Measurements from ENCODE around the gene OR6P1.

The OR6P1 gene, protein sequence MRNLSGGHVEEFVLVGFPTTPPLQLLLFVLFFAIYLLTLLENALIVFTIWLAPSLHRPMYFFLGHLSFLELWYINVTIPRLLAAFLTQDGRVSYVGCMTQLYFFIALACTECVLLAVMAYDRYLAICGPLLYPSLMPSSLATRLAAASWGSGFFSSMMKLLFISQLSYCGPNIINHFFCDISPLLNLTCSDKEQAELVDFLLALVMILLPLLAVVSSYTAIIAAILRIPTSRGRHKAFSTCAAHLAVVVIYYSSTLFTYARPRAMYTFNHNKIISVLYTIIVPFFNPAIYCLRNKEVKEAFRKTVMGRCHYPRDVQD

DNA sequence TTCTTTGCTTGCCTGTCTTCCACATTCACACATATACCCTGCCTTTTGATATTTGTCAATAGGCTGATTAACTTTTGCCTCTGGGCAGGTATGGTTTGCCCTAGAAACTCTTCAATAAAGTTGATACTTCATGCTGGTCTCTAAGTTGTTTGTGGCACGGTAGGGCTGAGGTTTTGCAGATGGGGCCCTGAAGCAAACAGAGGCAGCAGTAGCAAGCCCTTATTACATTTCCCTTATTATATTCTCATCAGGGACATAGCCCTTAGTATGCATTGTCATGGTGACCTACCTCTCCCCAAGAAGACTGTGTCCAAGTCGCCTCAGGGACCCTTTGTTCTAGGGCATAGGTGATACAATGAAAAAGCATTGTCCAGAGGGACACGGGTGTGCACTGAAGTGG, at the start of gene OR6P1:
TSS of gene OR6P1 (minus strand) at position 101 of the 400 bp plus-strand sequence. CDS start 6,976 bp downstream, outside the sequence.
- DNase-seq: no peak

GRCh38 chr1:158613764-158614163, 43.4 kb upstream of the OR6P1 start:
- no peak for DNase-seq

- DNase-seq: no peak
Measured at GRCh38 chr1:158611916-158612315, 41.5 kb upstream of the OR6P1 start.

- DNase-seq: no peak
Measured at GRCh38 chr1:158607296-158607695, 36.9 kb upstream of the OR6P1 start.

DNA sequence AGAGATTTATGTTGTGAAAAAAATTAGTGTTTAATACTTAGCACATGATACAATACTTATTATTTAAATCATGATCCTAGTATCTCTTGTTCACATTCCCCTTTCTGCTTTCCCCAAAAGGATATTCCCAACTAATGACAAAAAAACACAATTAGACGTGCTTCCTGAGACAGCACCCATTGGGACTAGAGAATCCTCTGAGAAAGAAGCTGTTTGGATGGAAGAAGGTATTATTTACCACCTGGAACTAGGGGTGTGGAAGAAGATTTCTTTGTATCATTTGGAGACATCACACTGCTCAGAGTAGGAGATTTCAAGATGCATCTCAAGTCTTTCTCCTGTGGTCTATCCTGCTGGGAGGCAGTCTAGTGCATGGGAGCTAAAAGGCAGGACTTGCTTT, 34.6 kb upstream of the OR6P1 start, which contains the start of gene OR10Z1:
TSS of gene OR10Z1 (plus strand) at position 301 of the 400 bp plus-strand sequence. CDS start 1,171 bp downstream, outside the sequence.
- DNase-seq: no peak

GRCh38 chr1:158600735-158601134, 30.4 kb upstream of the OR6P1 start:
- DNase-seq: no peak

- DNase-seq: no peak
Measured at GRCh38 chr1:158586942-158587341, 16.6 kb upstream of the OR6P1 start.

DNA sequence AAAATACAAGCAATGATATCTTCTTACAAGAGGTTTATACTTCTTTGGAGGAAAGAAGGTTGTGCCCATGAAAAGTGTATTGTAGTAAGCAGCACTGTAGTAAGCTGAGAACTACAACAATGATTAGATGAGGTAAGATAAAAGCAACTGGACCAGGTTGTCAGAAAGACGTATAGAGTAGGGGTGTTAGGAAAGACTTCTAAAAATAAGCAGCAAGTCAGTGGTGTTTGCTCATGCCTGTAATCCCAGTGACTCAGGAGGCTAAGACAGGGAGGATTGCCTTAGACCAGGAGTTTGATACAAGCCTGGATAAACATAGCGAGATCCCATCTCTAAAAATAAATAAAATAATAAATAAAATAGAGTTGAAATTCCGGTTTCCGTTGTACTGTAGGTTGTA, 13.6 kb upstream of the OR6P1 start:
- DNase-seq: no peak

DNA sequence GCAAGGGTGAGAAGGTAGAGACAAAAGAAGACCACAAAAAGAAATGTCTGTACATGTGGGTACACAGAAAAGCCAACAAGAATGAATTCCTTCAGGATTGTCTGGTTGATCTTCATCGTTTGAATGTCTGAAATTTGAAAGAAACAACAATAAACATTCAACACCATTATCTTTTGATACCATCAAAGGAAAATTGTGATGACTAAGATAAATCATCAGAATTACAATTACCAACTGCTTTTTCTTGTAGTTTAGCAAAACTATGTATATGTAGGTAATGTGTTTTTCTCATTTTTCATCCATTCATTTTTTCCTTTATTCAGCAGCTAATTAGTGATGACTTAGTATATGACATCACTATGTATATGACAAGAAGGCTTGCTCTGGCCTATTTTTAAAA, 9.4 kb upstream of the OR6P1 start, which contains the start of gene OR10X1:
TSS of gene OR10X1 (minus strand) at position 167 of the 400 bp plus-strand sequence. CDS start at position 167, 0 bp downstream.
- no peak for DNase-seq

DNA sequence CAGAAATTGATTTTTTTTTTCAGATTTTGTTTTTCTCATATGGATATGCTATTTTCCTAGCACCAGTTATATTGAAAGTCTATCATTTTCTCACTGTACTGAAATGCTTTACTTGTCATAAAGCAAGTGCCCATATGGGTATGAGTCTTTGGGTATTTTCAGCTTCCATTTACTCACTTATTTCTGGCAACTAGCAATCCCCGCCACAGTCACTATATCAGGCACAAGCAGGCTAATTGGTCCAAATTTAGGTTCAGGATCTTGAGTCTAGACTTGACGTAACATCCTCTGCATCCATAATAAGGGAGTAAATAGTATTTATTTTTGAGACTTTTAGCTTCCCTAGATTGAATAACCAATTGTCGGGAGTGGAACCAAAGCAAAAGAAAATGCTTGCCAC, 7.2 kb upstream of the OR6P1 start:
- no peak for DNase-seq

- DNase-seq: no peak
Measured at GRCh38 chr1:158572226-158572625, 1.8 kb upstream of the OR6P1 start.

DNA sequence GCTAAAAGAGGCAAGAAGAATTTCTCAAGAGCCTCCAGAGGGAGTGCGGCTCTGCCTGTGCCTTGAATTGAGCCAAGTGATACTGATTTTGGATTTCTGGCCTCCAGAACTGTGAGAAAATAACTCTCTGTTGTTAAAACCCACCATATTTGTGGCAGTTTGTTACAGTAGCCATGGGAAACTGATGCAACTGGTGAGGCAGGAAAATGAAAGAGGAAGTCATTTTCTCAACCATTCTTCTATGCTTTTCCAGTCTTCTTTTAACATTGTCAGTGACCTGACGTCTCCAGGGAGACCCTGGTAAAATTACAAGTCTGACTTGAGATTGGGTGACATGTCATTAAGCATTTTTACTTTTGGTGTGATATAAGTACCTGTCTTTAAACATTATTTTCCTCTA, 5.8 kb downstream of the OR6P1 start:
- no peak for DNase-seq

GRCh38 chr1:158563853-158564252, 6.5 kb downstream of the OR6P1 start:
- no peak for DNase-seq

GRCh38 chr1:158559696-158560095, 10.7 kb downstream of the OR6P1 start:
- DNase-seq: no peak

GRCh38 chr1:158554352-158554751, 16.0 kb downstream of the OR6P1 start, which contains the start of gene OR6Y1:
OR6Y1 (minus strand) TSS chr1:158554405; CDS start chr1:158548105, 6,300 bp downstream.
- DNase-seq: no peak

DNA sequence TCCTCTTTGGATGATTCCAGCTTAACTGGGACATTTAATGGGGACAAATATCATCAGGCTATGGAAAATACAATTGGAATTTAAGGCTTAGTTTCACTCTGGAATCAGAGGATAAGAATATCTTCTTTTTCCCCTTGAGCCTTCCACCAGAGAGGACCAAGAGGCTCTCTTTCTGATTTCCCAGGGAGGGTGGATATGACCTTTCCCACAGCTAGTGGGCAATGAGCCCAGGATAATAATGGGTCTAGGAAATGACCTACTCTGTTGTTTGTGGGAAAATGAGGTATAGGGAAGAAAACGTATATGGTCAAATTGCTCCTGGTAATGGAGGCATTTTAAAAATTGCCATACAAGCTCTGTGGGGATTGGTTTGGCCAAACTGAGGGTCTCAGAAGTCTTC, 18.1 kb downstream of the OR6P1 start:
- no peak for DNase-seq

GRCh38 chr1:158547533-158547932, 22.8 kb downstream of the OR6P1 start:
- no peak for DNase-seq

- DNase-seq: no peak
Measured at GRCh38 chr1:158537609-158538008, 32.8 kb downstream of the OR6P1 start.

DNA sequence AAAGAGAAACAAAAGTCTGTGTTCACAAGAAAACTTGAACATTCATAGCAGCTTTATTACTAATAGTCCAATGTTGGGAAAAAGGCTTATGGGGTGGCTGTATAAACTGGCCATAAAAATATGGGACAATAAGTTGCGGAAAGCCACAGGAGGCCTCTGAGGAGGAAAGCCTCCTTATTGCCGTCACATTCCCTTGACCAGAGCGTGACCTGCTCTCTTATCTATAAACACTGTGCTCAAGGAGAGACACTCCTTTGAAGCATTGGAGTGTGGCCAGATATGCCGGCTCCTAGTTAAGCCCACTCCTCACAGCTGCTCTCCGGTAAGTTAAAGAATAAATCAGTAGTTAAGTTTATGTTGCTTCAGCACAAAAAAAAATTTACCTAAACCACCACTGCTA, 35.9 kb downstream of the OR6P1 start:
- no peak for DNase-seq

DNA sequence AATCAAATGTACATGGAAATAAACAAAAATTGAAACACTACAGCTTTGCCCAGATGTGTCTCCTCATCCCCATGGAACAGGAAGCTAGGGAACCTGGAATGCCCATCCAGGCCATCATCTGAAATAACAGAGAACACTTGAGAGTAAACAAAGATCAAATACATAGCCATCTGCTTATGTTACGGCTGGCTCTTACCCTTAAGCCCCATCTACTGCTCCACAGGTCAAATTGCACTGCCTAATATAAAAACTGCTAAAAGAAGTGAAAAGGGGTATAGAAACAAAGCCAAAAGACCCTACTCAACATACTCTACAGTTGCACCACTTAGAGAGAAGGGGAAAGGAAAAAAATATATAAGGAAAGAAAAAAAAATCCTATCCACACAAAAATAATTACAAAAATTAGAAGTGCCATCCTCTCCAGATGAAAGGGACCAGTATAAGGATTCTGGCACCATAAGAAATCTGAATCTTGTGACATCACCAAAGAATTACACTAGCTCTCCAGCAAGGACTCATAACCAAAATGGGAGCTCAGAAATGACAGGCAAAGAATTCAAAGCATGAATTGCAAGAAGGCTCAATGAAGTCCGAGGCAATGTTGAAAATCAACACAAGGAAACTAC, 43.1 kb downstream of the OR6P1 start:
- DNase-seq: no peak

GRCh38 chr1:158521666-158522058, 48.7 kb downstream of the OR6P1 start:
- DNase-seq: no peak

- DNase-seq: no peak
Measured at GRCh38 chr1:158520955-158521665, 49.3 kb downstream of the OR6P1 start.

DNA sequence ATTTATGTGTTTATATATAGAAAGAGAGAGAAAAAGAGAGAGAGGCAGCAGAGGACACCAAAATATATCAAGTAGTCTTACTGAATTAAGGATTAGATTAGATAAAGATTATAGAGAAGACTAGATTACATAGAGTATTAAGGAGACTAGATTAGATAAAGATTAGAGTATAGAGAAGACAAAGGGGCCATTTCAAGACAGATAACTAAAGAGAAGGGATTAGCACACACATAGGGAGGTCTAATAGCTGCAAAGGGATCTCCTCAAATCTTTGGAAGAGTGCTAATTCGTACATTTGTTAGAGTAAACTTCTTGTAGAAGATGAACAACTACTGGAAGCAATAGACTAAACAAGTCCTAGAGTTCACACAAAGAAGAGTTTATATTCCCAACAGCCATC, 50.4 kb downstream of the OR6P1 start:
- DNase-seq: no peak

DNA sequence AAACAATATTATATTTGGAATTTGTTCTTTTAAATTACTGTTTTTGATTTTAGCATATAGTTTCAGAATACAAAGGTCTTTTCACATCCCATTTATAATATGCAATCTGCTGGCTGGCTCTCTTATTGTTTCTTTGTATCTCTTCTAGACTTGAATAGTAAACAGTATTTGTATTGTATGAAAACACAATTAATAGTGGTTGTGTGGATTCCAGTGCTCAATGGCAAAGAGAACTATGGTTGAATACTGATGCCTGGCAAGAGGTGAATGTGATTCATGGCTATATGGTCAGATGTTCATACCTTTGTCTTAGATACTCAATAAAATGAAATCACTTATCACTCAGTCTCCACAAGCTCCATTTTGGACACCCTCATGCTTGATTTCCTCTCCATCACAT, 53.4 kb downstream of the OR6P1 start:
- no peak for DNase-seq

Data from stimulated activated CD4-positive, alpha-beta T cell treated with anti-CD3 and anti-CD28 coated beads, Interleukin-4, amount 100 ng/mL, for 24 hours (primary cell).